Measurements from ENCODE around the gene CTNNA1. TPM values are rescaled to one million over a fixed set of nuclear protein-coding genes. Genes with fewer than 3 reads are reported as not detected.
"Not testable (repeated sequence)": the region's sequence is repeated elsewhere in the genome, so short reads cannot be mapped to it uniquely, and the experiment has no call there.

CTNNA1 gene
- total RNA-seq, 1 donor from 2014 or later = 310 TPM

GRCh38 chr5:138763037-138763778 is 10.0 kb downstream of the CTNNA1 start:
- Histone ChIP-seq H3K27ac (no peak overlapping the region), H3K36me3 (peaks cover 2 to 9% of the 10 kb centered on the region in 2 donors), H3K4me3 (no peak overlapping the region), H3K4me1 (peaks cover 0 to 30% of the 10 kb centered on the region in 2 donors), H3K27me3 (no peaks in the 10 kb centered on the region), H3K9me3 (no peaks in the 10 kb centered on the region)
- no peak for DNase-seq (ENCODE audit: low spot score in 2 of 2)
- TF ChIP-seq CTCF (IDR thresholded peaks at IDR 0.05) = no peak
- intact Hi-C loops (cut with DNase I) = no loop called here

- no peak overlapping the region for H3K27ac ChIP-seq
- H3K36me3 ChIP-seq = no peaks in the 10 kb centered on the region
- H3K4me1 ChIP-seq = peaks cover 0 to 19% of the 10 kb centered on the region in 2 donors
- no peaks in the 10 kb centered on the region for H3K27me3 ChIP-seq
- DNase-seq (ENCODE audit: low spot score in 2 of 2) = no peak
- TF ChIP-seq CTCF (IDR thresholded peaks at IDR 0.05) = no peak
- intact Hi-C loops (cut with DNase I) = no loop called here
- no peaks in the 10 kb centered on the region for H3K9me3 ChIP-seq
- no peak overlapping the region for H3K4me3 ChIP-seq
These were observed 17.1 kb downstream of the CTNNA1 start for GRCh38 chr5:138770291-138770690.

GRCh38 chr5:138770977-138771376 is 17.8 kb downstream of the CTNNA1 start:
- intact Hi-C loops (cut with DNase I) = no loop called here
- Histone ChIP-seq H3K4me1 (peaks cover 0 to 17% of the 10 kb centered on the region in 2 donors), H3K9me3 (no peaks in the 10 kb centered on the region), H3K27ac (no peak overlapping the region), H3K36me3 (no peaks in the 10 kb centered on the region), H3K27me3 (no peaks in the 10 kb centered on the region), H3K4me3 (no peak overlapping the region)
- no peak for TF ChIP-seq CTCF (IDR thresholded peaks at IDR 0.05)
- no peak for DNase-seq (ENCODE audit: low spot score in 2 of 2)

GRCh38 chr5:138772986-138773594 is 19.9 kb downstream of the CTNNA1 start:
- intact Hi-C loops (cut with DNase I) = no loop called here
- TF ChIP-seq CTCF (IDR thresholded peaks at IDR 0.05) = no peak
- Histone ChIP-seq H3K27me3 (no peaks in the 10 kb centered on the region), H3K4me3 (no peak overlapping the region), H3K27ac (no peak overlapping the region), H3K4me1 (peaks cover 0 to 14% of the 10 kb centered on the region in 2 donors), H3K9me3 (no peaks in the 10 kb centered on the region), H3K36me3 (peaks cover under 1 to 2% of the 10 kb centered on the region in 2 donors)
- no peak for DNase-seq (ENCODE audit: low spot score in 2 of 2)

GRCh38 chr5:138773624-138774023 is 20.4 kb downstream of the CTNNA1 start:
- DNase-seq (ENCODE audit: low spot score in 2 of 2); H3K27me3 ChIP-seq; H3K9me3 ChIP-seq; H3K27ac ChIP-seq; intact Hi-C loops (cut with DNase I); H3K4me3 ChIP-seq; H3K36me3 ChIP-seq: not testable (repeated sequence)
- H3K4me1 ChIP-seq = peaks cover 0 to 14% of the 10 kb centered on the region in 2 donors

GRCh38 chr5:138775034-138775433 is 21.8 kb downstream of the CTNNA1 start:
- no peaks in the 10 kb centered on the region for H3K27me3 ChIP-seq
- no peak overlapping the region for H3K27ac ChIP-seq
- H3K4me3 ChIP-seq = no peak overlapping the region
- H3K9me3 ChIP-seq = no peaks in the 10 kb centered on the region
- peaks cover 4 to 7% of the 10 kb centered on the region in 2 donors for H3K36me3 ChIP-seq
- H3K4me1 ChIP-seq = peaks cover 0 to 14% of the 10 kb centered on the region in 2 donors
- no peak for DNase-seq (ENCODE audit: low spot score in 2 of 2)
- TF ChIP-seq CTCF (IDR thresholded peaks at IDR 0.05) = no peak
- intact Hi-C loops (cut with DNase I) = no loop called here

Data from ascending aorta (tissue), 2 donors.